ENCODE measurements around the gene RYR3. TPM values are rescaled to one million over a fixed set of nuclear protein-coding genes. Genes with fewer than 3 reads are reported as not detected.

RYR3 gene
- total RNA-seq, 1 donor from 2014 or later = 0.75 TPM

DNA sequence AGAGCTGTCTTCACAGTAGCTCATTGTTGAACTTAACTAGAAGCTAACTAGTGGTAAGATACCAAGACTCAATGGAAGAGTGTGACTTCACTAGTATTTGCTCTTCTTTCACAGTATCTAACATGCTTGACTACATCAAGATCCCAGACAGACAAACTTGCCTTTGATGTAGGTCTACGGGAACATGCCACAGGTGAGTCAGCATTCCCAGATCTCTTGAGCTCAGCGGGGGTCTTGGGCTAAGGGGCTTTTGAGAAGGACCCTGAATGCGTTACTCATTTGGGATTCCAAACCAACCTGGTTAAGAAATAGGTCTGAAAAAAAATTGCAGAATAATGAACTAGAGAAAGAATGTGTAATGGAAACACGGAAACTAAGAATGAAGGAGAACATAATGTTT, 222.4 kb downstream of the RYR3 start:
- DNase-seq (ENCODE audit: low read depth) = no peak
- H3K4me3 ChIP-seq (ENCODE audit: low read depth, low read length) = no peak overlapping the region
- TF ChIP-seq, protein P1, sequence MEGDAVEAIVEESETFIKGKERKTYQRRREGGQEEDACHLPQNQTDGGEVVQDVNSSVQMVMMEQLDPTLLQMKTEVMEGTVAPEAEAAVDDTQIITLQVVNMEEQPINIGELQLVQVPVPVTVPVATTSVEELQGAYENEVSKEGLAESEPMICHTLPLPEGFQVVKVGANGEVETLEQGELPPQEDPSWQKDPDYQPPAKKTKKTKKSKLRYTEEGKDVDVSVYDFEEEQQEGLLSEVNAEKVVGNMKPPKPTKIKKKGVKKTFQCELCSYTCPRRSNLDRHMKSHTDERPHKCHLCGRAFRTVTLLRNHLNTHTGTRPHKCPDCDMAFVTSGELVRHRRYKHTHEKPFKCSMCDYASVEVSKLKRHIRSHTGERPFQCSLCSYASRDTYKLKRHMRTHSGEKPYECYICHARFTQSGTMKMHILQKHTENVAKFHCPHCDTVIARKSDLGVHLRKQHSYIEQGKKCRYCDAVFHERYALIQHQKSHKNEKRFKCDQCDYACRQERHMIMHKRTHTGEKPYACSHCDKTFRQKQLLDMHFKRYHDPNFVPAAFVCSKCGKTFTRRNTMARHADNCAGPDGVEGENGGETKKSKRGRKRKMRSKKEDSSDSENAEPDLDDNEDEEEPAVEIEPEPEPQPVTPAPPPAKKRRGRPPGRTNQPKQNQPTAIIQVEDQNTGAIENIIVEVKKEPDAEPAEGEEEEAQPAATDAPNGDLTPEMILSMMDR (conservative IDR thresholded peaks at IDR 0.05; ENCODE audit: low read depth, low read length) = no peak

DNA sequence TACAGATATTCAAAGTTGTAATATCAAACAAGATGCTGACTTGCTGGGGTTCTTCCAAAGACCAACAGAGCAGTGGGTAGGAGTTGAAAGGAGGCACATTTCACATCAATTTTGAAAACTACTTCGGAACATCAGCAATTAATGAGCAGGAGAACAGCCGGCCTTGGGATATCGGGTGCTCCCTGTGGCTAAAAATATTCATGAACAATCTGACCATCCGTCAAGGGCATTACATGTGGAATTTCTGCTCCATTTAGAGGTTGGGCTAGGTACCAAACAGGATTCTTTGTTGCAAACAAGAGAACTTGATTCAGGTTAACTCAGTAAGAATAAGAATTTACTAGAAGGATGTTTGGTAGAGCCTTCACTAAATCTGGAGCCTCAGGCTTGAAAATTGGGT, 223.9 kb downstream of the RYR3 start:
- no peak overlapping the region for H3K4me3 ChIP-seq (ENCODE audit: low read depth, low read length)
- TF ChIP-seq, protein P1 (conservative IDR thresholded peaks at IDR 0.05; ENCODE audit: low read depth, low read length) = no peak
- no peak for DNase-seq (ENCODE audit: low read depth)

DNA sequence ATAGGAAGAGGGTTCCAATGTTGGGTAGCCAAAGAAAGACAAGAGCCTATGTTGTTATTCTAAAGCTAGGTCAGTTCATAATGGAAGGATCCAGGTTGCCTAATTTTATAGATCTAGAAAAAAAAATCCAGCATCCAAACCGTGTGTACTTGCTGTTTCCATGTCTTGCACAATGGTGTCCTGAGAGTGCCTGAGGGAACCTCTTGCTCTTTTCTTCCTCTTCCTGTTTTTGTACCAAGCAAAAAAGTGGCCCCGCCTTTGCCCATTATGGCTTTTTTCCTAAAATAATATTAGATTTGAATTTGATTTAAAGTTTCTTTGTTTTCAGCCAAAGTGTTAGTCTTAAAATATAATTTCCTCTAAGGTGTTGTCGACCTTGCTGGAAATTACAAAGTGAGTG, 224.4 kb downstream of the RYR3 start:
- no peak for DNase-seq (ENCODE audit: low read depth)
- TF ChIP-seq, protein P1 (conservative IDR thresholded peaks at IDR 0.05; ENCODE audit: low read depth, low read length) = no peak
- H3K4me3 ChIP-seq (ENCODE audit: low read depth, low read length) = no peak overlapping the region

DNA sequence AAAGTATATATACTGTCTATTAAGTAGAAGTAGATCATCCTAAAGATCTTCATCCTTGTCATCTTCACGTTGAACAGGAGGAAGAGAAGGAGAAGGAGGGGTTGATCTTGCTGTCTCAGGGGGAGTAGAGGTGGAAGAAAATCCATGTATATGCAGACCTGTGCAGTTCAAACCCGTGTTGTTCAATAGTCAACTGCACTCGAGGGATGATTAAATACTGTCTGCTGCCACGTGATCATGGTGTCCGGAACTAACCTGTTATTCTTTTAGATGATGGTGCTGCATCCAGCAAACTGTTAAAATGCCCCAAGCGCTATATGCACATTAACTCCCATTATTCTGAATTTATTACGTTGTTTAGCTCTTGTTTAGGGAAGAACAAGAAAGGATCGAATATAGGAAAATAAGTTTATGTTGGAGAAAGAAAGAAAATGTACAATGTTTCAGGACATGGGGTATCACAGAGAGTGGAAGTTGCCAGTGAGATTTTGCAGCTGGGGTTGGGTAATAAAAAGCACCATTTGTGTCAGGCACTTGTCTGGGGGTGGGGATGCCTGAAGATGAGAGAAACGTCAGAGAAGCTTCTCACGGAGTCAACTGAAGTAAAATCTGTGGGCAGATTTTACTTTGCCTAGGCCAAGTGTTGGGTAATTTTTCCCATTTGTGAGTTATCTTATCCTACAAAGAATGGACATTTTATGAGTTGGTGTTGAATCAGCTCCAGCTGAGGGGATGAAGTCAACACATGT, 229.2 kb downstream of the RYR3 start:
- TF ChIP-seq, protein P1 (conservative IDR thresholded peaks at IDR 0.05; ENCODE audit: low read depth, low read length) = no peak
- no peak overlapping the region for H3K4me3 ChIP-seq (ENCODE audit: low read depth, low read length)
- no peak for DNase-seq (ENCODE audit: low read depth)

DNA sequence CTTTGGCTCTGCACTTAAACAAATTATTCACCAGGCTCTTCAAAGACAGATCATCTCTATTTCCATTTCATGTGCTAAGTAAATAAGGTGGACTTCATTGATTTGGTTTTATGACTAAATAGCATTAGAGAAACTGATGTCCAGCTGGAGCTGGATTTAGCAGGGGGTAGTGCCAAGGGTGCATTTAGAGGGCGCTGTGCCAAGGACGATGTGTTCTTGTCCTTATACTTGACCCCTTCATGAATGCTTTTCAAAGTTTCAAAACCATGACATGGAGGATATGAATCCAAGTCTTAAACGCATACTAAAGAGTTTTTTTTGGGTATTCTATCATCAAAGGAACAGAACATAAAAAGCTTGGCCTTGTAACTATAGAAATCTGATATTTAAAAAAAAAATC, 233.2 kb downstream of the RYR3 start:
- TF ChIP-seq, protein P1 (conservative IDR thresholded peaks at IDR 0.05; ENCODE audit: low read depth, low read length) = no peak
- DNase-seq (ENCODE audit: low read depth) = no peak
- no peak overlapping the region for H3K4me3 ChIP-seq (ENCODE audit: low read depth, low read length)

DNA sequence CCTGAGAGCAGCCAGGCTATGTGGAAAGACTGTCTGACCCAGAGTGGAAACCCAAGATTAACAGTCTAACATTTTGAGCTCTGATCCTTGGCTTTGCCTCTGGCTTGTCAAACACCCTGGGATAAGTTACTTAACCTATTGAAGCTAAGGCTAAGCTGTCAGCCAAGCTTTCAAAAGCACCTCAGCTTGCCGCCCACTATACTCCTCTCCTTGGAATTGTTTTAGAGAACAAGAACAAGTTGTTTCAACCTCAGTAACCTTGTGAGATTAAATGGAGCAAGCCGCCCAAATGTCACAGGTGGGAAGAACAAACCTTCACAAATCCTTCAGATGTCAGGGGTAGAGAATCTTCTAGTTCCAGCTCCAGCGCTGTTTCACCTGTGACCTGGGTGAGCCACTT, 235.1 kb downstream of the RYR3 start:
- H3K4me3 ChIP-seq (ENCODE audit: low read depth, low read length) = no peak overlapping the region
- no peak for DNase-seq (ENCODE audit: low read depth)
- TF ChIP-seq, protein P1 (conservative IDR thresholded peaks at IDR 0.05; ENCODE audit: low read depth, low read length) = no peak

DNA sequence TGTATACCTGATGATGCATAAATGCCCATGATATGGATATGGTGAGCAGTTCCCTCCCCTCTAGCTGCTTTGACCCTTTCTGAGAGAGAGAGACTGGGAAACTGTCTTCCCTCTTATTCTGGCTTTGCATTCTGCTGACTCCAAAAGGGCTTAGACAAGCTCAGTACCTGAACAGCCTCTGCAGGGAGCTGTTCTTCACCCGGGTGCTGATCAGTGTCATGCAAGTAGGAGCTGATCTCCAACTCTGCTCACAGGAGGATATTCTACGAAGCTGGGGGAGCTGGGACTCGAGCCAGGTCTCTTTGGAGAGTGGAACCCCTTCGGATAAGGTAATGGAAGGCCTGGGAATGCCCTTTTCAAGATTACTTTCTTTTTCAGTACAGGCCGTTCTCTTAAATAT, 237.1 kb downstream of the RYR3 start:
- TF ChIP-seq, protein P1 (conservative IDR thresholded peaks at IDR 0.05; ENCODE audit: low read depth, low read length) = no peak
- no peak overlapping the region for H3K4me3 ChIP-seq (ENCODE audit: low read depth, low read length)
- no peak for DNase-seq (ENCODE audit: low read depth)

All from epithelial cell of proximal tubule (primary cell).